GM03348 (cell line): ENCODE results near the gene FAM117A.
"Not testable (repeated sequence)": the region's sequence is repeated elsewhere in the genome, so short reads cannot be mapped to it uniquely, and the experiment has no call there.

Experiments
- DNase-seq: peaks from one replicate; pipeline ENCODE4 v3.0.0; 2012; ENCODE audit warnings: low spot score

The FAM117A gene

GRCh38 chr17:49739641-49740271 is 24.2 kb downstream of the FAM117A start:
- DNase-seq = no peak

- DNase-seq = no peak
These were observed 25.3 kb downstream of the FAM117A start for GRCh38 chr17:49738456-49739163.

GRCh38 chr17:49734515-49735490 is 29.1 kb downstream of the FAM117A start:
- no peak for DNase-seq

GRCh38 chr17:49731435-49731831 is 32.5 kb downstream of the FAM117A start:
- DNase-seq = no peak

GRCh38 chr17:49730785-49731434 is 33.0 kb downstream of the FAM117A start:
- DNase-seq = no peak

- DNase-seq = peak; percentile 85
These were observed 33.7 kb downstream of the FAM117A start for GRCh38 chr17:49730078-49730784.

GRCh38 chr17:49729069-49729468 is 34.9 kb downstream of the FAM117A start:
- DNase-seq = no peak

- DNase-seq = no peak
These were observed 35.5 kb downstream of the FAM117A start for GRCh38 chr17:49728425-49728824.

- DNase-seq = no peak
These were observed 36.6 kb downstream of the FAM117A start for GRCh38 chr17:49727380-49727779.

GRCh38 chr17:49725452-49726130 is 38.3 kb downstream of the FAM117A start:
- no peak for DNase-seq

- DNase-seq = not testable (repeated sequence)
These were observed 39.4 kb downstream of the FAM117A start for GRCh38 chr17:49724552-49724951.

- DNase-seq = no peak
These were observed 40.5 kb downstream of the FAM117A start for GRCh38 chr17:49723423-49723822.

GRCh38 chr17:49722066-49722465 is 41.9 kb downstream of the FAM117A start:
- DNase-seq = no peak

- no peak for DNase-seq
These were observed 46.5 kb downstream of the FAM117A start for GRCh38 chr17:49717371-49717861.

GRCh38 chr17:49716668-49717364 is 47.1 kb downstream of the FAM117A start:
- DNase-seq = no peak

- DNase-seq = no peak
These were observed 48.1 kb downstream of the FAM117A start for GRCh38 chr17:49715717-49716279.

GRCh38 chr17:49715216-49715615 is 48.7 kb downstream of the FAM117A start:
- no peak for DNase-seq

GRCh38 chr17:49708515-49709183 is 55.3 kb downstream of the FAM117A start:
- no peak for DNase-seq
